Activated CD4-positive, alpha-beta T cell treated with anti-CD3 and anti-CD28 coated beads for 4 hours (primary cell): Measurements from ENCODE around the gene DDX1.

Experiments used
- DNase-seq, 2 donors: peaks; one replicate each; pipeline ENCODE4 v3.0.0-alpha.2; 2020

DDX1 gene

DNA sequence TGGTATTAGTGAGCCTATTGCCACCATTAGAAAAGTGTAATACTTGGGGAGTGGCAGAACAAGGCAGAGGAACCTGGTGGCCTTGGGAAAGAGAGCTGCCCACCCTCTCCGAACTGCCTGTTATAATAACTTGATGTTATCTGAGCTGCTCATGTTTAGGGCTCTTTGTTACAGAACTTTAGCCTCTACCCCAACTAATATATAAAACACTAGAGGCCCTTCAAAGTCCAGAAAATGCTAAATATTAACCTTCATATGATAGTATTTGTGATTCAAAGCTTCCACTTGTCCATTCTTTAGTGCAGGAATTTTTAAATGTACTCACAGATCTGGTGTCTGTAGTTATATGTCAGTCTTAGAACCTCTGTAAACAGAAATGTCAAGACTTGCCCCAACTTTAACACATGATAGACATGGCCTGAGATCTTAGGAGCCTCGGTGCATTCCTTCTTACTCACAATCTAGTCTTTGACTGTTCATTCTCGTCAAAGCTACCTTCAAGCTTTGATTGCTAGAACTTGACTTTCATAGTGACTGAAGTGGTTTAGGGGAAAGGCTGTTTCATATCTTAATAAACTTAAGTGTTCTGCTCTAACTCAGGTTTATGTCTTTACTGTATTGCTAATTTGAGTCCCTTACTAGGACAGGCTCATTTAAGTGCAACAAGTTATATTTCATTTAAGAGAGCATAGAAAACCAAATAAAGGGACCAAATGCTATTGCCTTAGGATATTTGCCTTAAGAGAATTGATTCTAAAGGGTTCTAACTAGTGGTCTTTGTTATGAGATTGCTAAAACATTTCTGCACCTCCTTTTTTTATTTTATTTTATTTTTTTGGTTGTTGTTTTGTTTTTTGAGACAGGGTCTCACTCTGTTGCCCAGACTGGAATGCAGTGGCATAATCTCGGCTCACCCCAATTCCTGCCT lies 41.6 kb downstream of the DDX1 start:
- DNase-seq = no peak

DNA sequence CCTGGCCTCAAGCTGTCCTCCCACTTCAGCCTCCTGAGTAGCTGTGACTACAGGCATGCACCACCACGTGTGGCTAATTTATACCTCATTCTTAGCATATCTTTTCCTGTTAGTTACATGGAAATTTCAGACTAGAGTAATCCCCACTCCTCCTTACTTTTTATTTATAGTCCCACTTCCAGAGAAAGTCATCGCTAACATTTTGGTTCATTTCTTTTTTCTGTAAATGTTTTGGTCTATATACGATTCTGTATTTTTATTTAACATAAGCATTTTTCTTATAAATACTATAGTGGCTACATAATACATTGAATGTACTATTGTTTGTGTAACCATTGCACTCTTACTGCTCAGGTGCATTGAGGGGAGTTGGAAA lies 42.3 kb downstream of the DDX1 start:
- no peak for DNase-seq

DNA sequence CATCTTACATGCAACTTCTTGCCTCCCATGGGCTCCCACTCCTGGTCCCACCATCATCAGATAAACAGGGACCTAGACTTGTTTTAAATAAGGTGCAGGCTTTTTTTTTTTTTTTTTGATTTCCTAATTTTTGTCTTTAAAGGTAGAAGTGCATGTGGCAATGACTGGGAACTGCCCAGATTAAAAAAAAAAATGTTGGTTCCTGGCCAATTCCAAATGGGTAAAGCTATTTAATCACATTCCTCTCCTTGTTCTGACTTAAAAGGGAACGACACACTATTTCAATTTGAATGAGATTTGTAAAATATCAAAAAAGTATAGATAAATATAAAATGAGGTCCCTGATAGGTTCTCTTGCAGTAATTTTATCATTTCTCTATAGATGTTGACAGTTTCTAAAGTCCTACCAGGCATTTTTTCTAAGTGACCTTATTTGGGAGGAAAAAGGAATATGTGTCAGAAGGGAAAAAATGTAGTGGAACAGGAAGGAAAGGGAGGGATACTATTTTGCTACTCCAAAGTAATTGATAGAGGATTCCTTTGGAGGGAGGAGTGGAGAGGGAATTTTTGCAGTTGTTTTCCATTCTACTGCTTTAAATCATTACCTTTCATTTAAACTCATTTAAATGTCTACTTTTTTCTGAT lies 43.3 kb downstream of the DDX1 start:
- no peak for DNase-seq

DNA sequence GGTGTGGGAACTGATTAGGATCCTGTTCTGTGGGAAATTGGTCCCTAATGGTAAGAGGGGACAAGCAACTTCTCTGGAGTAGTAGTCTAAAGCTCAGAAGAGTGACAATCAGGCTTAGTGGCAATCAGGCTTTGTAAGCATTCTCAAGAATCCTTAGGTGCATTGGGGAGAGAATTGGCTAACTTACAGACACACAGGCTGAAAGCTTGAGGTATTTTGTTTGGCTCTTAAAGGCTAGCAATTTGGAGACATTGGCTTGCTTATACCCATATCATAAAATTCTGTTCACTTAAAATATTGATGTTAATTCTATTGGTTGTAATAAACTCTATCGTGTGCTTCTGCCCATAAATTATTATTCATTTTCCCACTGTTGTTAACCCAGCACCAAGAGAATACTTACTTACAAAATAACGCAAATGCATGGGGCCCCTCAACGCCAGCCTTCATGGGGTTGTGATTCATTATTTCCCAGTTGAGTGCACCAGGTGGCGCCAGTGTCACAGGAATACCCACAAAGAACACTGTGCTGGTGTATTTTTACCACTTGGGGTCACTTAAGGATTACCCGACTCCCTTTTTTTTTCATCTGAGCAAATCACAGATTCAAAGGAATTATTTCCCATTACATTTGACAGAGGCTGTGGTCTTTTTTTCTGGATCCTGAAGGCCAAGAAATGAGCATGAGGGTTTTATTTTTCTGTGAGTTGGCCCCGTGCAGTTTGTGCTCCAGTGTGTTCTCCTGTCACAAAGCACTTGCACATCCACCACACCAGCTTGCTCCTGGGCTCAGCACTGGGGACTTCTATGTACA lies 45.5 kb downstream of the DDX1 start:
- peak; percentile 41 to 50 for DNase-seq

DNA sequence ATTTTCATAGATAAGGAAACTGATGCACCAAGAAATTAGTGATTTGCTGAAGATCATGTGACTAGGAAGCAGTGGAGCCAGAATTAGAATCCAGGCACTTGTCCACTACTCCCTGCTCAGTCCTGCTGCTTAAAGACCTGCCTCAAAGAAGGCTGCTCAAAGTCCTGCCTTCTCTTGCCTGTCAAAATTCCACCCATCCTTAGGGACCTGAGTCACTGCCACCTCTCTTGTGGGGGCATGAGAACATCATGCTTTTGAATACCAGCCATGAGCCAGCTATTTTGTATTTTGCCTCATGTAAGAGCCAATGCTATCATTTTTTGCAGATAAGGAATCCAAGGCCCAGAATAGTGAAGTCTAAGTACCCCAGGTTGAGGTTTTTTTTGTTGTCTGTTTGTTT lies 47.1 kb downstream of the DDX1 start:
- DNase-seq = no peak

DNA sequence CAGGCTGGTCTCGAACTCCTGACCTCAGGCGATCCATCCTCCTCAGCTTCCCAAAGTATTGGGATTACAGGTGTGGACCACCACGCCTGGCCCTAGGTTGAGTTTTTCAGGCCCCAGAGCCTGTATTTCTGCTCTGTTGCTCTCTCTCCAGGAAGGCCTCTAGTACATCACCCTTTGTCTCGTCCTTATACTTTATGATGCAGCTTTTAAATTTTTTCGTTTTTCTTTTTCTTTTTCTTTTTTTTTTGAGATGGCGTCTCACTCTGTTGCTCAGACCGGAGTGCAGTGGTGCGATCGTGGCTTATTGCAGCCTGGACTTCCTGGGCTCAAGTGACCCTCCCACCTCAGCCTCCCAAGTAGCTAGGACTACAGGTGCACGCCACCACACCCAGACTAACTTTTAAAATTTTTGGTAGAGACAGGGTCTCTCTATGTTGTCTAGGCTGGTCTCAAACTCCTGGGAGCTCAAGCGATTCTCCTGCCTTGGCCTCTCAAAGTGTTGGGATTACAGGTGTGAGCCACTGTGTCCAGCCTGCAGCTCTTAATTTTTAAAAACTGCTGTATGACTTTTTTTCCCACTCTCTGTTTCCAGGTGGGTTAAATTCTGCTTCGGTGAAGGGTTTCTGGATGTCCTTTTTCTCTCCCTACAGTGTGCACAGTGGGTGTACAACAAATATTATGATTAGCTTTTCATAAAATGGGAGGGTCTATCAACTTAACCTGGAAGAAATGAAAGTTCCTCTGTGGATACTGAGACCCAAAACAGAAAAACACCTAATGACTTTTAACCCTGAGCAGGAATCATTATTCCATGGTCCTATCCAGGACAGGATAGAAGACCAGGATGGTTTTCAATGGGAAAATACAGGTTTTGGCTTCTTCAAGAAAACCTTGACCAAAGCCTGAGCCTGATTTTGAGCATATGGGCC lies 47.9 kb downstream of the DDX1 start:
- DNase-seq = no peak

DNA sequence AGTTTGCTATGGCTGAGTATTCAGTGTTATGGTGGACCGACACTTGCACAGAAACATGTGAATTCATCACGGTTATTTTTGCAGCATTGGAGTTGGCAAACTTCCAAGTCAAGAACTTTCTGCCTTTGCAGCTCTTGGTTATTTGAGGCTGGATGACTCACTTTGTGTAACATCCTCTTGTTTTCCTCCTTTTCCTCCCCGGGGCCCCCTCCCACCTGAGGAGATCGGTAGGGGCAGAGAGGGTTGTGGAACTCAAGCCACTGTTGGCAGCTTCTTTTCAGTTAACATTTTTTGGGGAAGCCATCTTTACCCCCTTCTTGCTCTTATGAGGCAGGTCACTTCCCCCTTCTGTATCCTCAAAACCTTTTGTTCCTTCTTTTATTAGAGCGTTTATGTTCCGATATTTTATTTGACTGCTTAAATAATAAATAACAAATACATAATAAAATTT lies 48.6 kb downstream of the DDX1 start:
- no peak for DNase-seq

DNA sequence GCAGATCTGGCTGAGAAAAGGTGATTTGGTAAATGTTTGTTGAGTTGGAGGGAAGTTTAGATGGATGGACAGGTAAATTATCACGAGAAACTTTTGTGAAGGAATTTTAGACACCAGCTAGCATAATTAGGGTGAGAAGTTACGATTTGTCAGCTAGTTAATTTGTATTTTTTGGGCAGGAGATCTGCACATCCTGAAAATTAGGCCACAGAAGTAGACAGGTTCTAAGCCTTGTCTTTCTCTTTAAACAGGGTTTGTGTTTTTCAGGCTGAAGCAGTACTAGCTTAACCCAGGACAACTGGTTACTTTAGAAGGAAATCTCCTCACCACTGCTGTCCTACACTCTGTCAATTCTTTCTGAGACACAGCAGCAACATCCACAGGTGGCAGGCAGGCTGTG lies 49.1 kb downstream of the DDX1 start:
- DNase-seq = no peak

DNA sequence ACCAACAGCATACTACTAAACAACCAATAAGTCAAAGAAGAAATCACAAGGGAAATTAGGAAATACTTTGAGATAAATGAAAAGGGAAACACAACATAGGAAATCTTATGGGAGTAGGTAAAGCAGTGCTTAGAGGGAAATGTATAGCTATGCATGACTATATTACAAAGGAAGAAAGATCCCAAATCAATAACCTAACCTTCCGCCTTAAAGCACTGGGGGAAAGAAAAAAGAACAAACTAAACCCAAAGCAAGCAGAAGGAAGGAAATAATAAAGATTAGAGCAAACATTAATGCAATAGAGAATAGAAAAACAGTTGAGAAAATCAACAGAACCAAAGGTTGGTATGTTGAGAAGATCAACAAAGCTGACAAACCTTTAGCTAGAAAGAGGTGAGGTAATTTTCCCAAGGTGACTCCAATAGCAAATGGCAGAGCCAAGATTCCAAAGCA lies 49.9 kb downstream of the DDX1 start:
- no peak for DNase-seq

DNA sequence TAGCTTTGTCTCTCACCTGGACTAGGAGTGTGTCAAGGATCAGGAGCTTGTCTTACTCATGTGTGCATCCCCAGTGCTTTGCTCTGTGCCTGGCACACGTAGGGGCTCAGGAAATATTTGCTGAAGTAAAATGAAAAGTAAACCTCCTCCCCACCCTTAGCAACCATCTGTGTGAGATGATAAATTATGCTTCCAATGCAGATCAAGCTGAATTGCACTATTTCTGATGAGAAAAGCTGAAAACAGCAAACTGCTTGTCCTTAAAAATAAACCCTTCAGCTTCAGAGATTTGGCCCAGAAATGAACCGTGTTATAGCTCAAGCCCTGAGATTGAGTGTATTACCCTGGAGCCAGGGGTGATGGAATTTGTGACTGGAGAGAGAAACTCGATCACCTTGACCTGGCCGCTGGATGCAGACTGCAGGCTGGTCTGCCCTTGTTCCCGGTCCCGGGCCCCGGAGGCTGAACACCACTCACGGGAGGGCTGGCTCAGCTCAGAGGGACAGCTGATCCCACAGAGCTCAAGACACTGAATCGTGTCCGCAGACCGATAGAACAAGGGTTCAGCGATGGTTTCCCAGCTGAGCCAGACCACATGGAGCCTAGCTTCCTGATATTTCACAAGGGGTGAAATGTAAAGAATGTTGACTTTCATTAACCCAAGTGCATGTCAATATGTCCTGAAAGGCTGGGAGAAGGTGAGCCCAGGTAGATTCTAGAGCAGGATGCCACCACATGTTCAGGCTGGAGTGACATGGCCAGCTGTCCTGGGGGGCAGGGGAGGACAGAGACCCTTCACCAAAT lies 50.5 kb downstream of the DDX1 start:
- DNase-seq = no peak

DNA sequence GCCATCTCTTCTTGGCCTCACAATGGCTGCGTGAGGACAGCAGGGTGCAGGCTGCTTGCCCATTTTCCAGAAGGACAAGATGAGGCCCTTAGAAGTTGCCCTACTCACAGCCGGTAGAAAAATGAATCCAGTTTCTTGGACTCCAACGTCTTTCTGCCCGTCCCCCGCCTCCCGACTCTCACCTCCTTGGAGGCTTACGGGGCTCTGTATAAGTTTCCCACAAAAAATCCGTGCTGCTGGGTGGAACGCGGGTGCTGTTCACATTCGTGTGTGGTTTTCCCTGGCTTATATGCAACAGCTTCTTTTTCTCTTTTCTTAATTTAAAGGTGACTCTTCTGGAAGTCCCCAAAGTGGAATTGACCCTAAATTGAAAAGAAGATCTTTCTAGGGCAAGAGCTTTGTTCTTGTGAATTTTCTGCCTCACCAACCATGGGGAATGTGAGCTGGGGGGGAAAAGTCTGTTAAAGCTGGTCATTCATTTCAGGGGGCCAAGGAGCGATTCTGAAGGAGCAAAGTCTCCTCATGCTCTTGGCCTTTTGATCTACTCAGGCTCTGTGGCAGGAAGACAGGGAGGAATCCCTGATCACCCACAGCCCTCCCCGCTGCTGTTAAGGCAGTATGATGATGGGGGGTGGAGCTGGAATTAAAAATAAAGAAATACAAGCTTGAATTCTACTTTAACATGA lies 51.3 kb downstream of the DDX1 start:
- no peak for DNase-seq

DNA sequence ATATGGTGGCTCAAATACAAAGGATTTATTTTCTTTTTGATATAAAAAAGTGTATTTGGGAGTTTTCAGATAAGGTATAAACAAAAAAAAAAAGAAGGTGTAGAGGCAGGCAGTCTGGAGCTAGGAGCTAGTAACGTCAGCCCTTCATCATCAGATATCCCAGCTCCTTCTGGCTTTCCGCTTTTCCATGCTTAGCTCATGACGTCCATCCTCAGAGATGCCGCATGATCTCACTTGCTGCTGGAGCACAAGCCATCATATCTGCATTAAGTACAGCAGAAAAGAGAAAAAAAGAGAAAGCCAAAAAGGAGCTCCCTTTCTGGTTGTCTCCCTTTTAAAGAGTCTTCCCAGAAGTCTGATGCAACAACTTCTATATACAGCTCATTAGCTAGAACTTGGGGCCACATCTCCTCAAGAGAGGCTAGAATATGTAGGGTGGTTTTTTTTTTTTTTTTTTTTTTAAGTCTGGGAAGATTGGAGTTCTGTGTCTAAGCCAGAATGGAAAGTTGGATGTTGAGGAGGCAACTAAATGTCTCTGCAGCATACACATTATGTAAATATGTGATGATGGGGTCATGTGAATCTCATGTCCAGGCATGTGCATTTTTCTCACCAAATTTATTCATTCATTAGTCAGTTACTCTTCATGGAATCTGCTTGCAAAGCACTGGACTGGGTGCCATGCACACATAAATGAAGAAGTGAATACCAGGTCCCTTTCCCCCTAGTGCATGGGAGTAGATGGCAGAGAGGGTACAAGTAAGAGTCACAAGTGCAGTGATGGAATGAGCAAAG lies 52.3 kb downstream of the DDX1 start:
- DNase-seq = no peak

DNA sequence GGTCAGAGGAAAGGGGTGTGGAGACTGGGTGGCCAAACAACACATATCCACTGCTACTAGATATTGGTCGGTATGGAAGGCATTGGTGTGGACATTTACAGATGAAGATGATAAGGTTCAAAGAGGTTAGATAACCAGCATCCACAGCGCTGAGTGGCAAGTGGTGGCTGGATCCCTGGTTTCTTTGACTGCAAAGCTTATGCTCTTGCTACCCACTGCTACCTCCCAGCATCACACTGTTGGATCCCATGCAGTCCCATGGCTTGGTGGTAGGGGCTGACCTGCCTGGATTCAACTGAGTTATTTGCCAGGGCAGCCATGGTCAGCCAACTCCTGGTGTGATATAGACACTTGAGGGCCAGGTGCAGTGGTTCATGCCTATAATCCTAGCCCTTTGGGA lies 53.6 kb downstream of the DDX1 start:
- no peak for DNase-seq

DNA sequence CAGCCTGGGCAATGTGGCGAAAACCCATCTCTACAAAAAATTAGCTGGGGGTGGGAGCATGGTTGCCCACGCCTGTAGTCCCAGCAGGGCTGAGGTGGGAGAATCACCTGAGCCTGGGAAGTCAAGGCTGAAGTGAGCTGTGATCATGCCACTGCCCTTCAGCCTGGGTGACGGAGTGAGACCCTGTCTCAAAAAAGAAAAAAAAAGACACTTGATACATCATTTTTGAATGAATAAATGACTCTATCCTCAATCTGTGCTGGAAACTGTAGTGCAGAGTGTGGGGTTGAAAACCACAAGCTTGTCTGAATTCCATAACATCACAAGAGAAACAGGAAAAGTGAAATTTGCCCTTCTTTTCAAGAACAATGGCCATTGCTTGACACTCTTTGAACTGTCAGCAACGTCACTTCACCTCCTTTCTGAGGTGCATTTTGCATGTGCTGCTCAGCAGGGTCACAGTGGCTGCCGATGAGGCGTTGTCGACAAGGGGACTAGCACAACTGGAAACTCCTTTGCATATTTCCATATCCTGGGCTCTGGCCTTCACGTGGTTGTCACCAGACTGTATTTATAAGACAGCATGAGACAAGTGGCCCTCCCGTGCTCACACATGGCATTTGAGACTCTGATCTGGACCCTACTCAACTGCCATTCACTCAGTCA lies 54.2 kb downstream of the DDX1 start:
- DNase-seq = no peak

DNA sequence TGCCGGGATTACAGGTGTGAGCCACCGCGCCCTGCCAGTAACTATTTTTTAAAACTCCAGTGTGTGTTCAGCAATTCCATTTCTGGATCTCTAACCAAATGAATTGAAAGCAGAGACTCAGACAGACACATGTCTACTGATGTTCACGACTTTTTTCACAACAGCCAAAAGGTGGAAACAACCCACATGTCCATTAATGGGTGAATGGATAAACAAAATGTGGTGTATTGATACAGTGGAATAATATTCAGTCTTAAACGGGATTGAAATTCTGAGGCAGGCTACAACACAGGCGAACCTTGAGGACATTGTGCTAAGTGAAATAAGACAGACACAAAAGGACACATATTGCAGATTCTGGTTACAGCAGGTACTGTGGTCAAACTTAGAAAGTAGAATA lies 55.0 kb downstream of the DDX1 start:
- no peak for DNase-seq

DNA sequence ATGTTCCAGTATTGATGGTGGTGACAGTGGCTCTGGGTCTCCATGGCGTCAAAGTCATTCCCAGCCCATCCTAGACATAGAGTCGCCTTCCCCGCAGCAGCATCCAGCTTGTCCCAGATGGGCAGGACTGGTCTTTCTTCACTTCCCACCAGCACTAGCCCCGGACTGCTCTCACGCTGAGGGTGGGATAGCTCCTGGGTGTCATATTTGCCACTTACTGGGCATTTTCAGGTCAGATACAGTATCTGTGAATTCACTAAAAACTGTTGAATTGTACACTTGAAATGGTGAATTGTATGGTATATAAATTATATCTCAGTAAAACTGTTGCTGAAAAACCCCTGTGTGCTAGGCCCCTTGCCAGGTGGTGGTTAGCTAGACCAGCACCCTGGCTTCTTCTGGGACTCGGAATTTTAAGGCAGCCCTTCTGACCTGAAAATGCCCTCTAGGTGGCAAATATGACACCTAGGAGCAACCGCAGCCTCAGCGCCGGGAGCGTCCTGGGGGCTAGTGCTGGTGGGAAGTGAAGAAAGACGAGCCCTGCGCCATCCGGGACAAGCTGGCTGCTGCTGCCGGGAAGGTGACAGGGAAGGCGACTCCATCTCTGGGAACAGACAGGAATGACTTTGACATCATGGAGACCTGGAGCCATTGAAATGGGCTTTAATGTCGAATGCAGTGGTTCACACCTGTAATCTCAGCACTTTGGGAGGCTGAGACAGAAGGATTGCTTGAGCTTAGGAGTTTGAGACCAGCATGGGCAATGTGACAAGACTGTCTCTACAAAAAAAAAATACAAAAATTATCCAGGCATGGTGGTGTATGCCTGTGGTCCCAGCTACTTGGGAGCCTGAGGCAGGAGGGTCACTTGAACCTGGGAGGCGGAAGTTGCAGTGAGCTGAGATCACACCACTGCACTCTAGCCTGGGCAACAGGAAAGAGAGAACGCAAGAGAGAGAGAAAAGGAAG lies 56.2 kb downstream of the DDX1 start:
- no peak for DNase-seq

DNA sequence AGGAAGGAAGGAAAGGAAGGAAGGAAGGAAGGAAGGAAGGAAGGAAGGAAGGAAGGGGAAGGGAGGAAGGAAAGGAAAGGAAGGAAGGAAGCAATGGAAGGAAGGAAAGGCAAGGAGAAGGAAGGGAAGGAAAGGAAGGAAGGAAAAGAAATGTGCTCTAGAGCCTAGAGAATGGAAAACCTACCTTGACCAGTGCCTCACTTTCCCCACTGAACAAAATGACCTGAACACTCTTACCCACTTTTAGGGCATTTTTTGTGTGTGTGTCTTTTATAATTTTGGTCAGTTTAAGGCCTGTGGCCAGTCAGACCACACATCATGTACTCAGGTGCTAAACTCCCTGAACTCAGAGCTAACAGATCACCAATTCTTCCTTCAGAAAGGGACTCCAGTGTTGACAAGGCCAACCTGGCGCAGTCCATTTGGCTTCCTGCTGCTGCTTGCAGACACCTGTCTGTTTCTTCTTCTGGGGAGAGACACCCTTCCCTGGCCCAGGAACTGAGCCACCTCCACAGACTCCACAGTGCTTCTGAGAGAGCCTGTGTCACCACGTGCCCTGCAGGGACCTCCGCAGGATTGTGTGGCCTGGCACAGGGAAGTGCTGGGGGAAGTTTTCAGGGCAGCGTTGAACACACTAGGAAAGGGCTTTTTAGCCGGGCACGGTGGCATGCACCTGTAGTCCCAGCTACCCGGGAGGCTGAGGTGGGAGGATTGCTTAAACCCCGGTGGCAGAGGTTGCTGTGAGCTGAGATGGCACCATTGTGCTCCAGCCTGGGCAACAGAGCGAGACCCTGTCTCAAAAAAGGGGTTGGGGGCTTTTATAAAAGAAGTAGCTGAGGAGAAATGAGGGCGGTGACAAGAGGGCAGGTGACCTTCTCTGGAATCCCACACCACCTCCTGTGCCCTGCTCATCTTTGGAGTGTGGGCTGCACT lies 57.2 kb downstream of the DDX1 start:
- no peak for DNase-seq
